CD4-positive, alpha-beta T cell treated with Interleukin-17A for 1 hour (primary cell): ENCODE measurements around the gene MTUS2.

Source experiments
- DNase-seq: peaks from one replicate; pipeline ENCODE4 v3.0.0-alpha.2; 2020

MTUS2 gene

DNA sequence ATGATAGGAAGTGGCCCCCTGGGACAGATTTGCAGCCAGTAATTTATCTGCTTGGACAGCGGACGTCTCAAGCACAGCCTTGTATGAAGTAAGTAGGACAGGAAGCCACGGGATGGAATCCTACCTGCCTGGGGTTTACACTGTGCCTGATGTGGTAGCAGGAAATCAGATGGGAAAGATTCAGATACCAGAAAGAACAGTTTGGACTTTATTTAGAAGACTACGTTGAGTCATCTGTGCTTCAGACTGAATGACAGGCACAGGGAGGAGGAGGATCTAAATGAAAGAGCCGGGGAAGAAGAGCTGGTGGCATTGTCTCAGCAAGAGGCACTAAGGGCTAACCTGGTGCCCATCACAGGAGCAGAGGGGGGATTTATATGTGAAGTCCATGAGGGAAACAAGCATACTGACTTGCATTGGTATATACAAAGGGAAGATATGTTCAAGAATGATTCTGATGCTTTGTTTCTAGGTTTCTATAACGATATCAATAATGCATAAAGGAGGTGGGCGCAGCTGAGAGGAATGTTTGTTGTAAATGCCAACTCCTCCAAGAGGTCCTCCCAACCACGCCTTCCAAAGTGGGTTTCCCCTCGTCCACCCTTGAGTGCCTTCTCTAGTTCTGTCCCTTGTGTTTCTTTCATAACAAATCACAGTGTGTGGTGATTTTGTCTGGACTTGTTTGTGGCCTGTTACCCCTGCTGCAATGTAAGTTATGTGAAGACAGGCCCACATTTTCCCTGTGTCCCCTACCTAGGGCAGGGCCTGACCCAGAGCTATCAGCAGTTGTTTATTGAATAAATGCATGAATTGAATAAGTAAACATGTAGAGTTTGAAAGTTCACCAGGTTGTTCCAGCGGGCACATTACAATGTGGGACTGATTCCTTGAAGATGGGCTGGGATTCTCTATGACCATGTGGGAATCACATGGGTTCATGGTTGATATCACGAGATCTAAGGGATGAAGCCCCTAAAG is 446.9 kb downstream of the MTUS2 start:
- no peak for DNase-seq

DNA sequence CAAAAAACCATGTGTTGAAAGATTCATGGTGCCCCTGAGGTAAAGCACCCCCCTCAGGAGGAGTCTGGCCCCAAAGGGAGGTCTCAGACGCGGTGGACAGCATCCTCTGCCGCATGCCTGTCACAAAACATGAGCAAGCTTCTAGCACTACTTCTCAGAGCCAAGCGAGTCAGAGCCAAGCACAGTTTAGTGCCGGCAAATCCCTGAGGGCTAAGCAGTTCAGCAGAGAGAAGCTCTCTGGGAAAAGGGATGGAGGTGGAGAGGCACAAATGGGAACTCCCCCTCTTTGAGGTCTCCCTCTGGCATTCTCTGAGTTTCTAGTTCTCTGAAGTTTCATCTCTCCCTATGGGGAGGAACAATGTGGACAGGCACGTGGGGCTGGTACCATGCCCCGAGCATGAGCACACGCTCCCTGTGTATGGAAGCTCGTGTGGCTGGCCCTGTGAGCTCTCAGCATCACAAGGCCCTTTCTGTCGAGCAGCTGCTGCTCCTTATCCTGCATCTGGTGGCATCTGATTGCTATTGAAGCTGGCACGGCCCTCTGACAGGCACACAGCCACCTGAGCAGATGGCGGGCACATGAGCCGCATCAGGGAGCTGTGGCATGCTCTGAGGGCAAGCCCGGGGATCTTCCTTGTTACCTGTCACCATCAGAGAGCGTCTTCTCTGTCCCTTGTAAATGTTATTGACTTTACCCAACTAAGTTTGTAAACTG is 450.3 kb downstream of the MTUS2 start:
- DNase-seq, result no peak

DNA sequence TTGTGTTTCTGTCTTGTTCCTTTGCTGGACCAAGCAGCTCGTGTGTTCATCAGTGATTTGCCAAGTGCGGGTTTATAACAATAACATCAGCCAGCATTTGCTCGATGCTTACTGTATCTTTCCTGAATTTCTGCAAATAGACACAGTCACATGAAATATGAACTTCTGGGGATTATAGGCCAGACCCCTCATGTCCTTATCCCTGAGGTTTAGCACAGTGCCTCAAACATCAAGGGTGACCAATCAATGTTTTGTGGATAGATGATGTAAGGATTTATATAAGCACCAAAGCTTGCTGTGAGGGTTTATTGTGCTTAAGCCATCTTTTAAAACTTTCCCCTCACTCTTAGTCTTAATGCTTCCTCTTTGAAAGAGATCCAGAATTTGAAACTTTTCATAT is 451.5 kb downstream of the MTUS2 start:
- no peak for DNase-seq

DNA sequence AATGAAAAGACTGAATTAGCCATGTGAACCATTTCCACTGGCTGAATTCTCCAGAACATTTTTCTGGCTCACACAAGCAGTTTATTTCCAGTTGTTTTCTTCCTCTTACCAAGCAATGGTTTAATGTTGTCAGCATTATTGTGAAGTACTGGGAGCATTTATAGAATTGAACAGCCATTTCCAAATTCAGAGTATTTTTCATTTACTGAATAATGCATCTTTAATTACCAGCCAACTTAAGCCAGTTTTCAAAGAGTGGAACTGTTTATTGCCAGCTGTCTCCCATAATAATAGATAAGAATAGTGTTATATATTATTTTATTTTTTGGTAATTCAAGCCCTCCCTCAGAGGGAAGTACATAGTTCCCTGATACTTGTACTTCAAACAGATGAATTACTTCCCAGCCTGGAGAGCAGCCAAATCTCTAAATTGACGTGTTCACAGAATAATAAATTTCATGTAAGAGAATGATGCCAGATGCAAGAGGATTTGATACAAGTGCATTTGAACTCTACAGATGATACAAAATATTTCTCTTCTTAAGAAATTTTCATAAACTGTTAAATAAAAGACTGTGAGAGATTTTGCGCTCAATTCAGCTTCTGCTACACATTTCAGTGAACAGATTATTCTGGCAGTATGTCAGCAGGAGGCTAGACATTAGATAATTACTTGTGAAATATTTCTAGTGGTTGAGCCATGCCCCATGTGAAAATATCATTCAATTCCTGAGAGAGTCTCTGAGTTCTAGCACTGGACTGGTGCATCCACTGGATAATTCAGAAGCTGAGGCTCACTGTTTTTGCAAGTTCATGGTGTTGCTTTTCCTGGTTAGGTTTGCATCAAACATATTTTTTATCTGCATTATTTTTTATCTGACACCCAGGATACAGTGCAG is 459.5 kb downstream of the MTUS2 start:
- no peak for DNase-seq

DNA sequence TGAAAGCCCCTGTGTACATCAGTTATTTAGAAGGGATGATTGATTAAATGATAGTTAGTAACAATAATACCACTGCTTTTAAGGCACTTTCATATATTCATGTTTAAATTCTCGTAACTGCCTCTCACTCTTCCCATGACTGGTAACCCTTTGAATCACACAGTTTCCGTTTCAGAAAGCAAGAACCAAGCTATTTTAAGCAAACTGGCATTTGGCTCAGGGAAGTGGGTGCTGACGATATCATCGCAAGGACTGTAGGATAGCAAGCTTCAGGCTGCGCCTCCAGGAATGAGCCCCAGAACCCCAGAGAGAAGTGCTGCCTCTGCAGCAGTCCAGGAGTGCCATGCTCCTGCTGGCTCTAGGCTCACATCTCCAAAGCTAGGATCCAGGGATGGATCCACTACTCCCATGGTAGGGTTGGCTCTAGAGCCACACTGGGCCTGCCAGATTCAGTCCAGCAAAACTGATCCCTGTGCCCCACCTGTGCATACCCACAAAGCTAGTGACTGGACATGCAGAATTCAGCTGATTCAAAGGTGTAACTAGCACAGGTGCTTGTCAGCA is 461.9 kb downstream of the MTUS2 start:
- DNase-seq, result no peak

DNA sequence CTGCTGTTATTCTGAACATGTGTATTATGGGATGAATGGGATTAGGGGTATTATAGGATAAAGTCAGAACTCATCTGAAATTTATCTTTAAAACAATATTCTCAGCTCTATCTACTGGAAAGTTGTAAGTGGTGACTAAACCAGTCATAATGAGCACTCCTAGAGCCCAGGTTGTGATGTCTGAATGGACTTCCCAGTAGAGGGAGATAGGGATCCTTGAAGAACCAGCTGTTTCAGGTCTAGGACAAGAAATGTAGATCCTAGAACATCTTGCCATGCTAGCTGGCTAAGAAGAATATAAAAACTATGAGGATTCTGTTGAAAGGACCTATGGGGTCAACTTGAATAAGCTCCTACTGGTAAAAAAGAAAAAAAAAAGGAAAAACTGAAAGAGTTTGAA is 464.6 kb downstream of the MTUS2 start:
- no peak for DNase-seq

DNA sequence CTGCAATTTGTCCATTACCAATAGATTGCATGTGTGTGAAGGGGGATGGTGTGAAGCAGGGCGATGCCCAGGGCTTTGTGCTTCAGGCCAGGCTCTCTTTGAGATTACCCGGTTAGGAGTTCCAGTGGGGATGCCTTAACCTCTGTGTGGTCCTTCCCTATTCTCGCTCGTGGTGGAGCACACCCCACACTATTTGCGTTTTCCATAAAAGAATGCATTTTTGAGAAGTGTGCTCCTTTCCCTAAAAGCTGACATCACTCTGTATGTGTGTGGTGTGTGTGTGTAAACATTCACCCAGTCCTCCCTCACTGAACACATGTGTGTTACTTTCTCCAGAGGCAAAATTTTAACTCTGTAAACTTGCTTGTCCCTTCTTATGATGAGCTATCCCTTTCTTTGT is 467.1 kb downstream of the MTUS2 start:
- DNase-seq, result no peak

DNA sequence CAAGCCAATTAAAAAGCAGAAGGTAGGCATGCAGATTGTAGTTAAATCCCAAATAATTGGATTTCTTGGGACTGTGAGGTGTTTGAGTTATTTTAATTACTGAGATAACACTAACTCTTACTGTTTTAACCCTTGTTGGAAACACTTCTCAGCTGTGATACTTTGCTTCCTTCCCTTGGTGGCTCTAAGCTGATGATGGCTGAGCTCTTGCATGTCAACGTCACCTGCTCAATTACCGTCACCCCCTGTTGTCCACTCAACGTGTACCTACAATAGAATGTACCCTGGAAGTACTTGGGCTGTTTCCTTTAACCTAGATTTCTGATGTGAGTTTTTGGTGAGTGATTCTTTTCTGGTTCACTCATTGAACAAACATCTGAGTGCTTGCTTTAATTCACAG is 471.9 kb downstream of the MTUS2 start:
- no peak for DNase-seq

DNA sequence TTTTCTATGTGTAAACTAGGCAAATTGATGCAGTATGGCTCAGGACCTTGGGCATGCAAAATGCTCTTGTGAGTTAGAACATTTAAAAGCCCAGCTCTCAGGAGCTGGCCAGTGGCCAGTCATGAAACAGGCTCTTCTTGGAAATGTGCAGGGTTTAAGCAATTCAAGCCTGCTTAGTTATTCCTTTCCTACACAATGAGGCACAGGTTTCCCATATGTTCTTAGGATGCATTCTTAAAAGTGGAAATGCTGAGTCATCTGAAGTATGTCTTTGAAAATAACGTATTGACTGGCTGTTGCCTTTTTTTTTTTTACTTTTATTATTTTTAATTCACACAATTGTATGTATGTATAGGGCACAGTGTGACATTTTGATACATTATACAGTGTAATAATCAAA is 474.7 kb downstream of the MTUS2 start:
- no peak for DNase-seq

DNA sequence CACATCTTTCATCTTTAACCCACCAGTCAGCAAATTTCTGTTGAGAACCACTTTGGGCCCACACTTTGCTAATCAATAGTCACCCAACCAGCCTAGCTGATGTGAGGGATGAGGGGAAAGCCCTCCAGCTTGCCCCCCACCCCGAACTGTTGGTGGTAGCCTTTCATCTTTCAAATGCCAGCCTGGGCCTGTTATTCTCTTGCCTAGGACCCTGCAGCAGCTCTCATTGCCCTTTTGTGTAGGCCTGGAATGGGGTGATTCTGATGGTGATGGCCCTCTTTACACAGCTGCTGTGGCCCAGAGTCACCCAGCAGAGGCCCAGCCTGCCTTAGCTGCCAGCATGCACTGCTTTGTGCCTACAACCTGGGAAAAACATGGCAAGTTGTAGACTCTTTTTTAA is 480.9 kb downstream of the MTUS2 start:
- no peak for DNase-seq

DNA sequence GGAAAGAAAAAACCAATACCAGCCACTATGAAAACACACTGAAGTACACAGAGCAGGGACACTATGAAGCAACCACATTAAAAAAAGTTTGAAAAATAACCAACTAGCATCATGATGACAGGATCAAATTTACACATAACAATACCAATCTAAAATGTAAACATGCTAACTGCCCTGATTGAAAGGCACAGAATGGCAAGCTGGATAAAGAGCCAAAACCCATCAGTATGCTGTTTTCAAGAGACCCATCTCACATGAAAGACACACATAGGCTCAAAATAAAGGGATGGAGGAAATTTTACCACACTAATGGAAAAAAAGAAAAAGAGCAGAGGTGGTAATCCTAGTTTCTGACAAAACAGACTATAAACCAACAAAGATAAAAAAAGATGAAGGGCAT is 484.0 kb downstream of the MTUS2 start:
- no peak for DNase-seq

DNA sequence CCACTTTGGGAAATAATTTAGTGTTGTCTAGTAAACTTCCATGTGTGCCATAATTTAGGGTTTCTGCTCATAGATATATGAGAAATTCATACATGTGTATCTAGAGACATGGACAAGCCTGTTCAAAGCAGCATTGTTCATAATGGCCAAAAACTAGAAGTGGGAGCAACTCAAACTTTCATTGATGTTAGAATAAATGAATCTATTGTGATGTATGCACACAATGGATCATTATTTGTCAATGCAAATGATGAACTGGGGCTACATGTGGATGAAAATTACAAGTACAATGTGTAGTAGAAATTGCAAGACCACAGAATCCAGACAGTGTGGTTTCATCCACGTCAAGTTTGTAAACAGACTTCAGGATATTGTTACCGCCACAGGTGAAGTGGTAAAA is 490.7 kb downstream of the MTUS2 start:
- no peak for DNase-seq

DNA sequence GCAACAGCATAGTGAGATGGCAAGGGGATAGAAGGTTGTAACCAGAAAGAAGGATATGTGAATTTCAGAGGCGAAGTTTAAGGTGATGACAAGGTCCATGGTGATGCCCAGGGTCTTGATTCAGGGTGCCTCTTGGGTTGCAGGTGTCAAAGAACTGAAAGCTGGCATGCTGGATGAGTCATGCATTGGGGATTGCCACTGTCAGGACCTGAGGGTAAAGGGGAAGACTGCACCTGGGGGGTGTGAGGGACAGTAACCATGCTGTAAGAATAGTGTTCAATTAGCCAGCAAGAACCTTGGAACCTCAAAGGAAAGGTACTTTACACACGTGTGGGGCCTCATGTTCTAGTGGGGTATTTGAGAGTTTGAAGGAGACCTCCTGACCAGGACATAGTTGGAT is 495.7 kb downstream of the MTUS2 start:
- no peak for DNase-seq

DNA sequence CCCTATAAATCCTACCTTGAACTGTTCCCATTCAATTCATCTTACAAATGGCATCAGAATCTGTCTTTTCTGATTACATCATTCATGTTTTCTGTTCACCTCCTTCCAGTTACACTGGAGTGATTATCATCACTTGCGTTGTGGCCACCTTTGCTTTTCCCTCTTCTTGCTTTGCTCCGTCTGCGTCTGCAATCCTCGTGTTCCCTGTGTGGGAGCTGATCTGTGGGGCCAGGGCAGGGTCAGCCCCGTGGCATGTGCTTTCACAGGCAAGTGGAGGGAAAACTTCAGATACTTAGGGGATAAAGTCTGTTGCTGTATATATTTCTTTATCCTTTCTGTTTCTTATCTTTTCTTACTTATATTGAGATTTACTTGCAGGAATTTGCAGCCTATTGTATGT is 497.7 kb downstream of the MTUS2 start:
- no peak for DNase-seq

DNA sequence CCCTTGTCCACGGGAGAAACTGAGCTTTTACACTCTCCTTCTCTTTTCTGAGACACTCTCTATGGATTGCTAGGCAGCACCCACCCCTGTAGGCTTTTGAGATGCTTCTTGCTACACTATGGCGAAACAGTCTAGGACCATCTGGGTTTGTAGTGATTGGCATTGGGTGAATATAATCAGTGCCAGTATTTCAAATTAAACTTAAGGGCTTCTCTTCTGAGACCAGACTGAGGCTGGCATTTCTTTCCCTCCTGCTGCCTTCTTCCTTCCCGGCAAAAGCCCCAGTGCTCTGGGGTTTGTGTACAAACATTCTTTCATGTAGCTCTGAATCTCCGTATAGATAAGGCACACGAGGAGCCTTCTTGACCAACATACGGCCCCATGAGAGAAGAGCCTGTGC is 498.6 kb downstream of the MTUS2 start:
- no peak for DNase-seq

DNA sequence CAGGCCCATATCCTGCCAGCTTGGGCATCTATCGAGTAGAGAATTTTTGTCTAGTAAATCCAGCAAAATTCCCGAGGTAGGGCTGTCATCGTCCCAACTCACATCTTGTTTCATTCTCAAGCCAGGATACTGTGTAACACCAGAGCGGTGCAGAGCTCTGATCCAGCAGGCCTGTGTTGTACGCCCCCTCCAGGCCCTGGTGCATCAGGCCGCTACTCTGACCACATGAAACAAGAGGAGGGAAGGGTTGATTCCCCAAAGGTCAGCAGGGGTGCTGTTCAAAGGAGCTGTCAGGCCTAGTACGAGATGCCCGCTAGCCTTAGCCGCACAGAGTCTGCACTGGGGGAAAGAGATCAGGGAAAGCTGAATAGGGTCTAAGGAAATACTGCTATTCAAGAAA is 499.3 kb downstream of the MTUS2 start:
- DNase-seq, result no peak

DNA sequence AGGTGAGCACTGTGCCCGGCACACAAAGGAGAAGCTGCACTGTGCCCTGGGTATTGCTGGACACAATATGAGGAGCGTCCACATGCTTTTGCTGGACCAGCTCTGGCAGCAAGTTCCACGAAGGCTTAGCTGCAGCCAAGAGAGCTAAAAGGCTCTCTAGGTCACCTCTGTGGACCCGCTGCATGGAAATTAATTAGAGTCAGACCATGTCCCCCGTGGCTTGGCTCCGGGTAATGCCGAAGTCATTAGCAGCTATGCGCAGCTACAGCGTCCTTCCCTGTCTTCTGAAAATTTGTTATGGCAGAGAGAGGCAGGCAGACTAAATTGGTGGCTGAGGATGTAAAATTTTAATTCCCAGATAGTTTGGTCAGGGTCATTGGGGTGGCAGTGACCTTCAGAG is 503.8 kb downstream of the MTUS2 start:
- no peak for DNase-seq

DNA sequence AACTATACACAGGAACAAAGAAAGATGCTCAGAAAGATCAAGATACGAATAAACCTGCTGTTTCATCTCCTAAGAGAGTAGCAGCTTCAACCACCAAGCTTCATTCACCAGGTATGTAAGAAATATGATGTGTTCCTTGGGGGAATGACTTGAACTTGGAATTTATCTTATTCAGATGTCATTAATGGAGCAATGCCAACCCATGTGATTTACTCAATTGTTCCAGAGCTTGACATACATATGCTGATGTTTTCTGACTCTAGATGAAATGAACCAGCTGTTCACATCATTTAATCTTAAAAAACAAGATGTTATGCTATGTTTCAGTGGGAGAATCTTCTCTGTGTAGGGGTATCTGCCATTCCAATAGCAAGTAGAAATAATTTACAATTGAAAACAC is 504.5 kb downstream of the MTUS2 start:
- DNase-seq, result no peak

DNA sequence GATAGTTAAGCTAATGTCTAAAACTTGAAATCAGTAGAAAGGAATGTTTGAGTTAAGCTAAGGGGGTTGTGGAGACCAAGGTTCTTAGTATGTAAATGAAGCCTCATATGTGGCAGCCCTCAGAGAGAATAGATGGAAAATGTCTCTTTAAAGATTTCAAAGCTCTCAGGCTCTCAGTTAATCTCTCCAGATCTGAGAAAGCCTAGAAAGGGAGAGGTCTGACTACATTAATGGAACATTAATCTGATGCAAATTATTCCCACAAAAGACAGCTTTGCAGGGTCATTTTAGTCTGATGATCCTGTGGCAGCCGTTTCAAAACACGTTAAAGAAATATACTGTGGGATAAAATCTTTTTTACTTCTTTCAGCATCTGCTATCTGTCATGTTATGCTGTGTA is 508.4 kb downstream of the MTUS2 start:
- DNase-seq, result no peak

DNA sequence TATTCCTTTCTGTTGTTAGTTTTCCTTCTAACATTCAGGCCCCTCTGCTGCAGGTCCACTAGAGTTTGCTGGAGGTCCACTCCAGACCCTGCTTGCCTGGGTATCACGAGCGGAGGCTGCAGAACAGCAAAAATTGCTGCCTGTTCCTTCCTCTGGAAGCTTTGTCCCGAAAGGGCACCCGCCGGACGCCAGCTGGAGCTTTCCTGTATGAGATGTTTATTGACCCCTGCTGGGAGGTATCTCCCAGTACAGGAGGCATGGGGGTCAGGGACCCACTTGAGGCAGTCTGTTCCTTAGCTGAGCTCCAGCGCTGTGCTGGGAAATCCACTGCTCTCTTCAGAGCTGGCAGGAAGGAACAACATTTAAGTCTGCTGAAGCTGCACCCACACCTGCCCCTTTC is 516.2 kb downstream of the MTUS2 start:
- no peak for DNase-seq

DNA sequence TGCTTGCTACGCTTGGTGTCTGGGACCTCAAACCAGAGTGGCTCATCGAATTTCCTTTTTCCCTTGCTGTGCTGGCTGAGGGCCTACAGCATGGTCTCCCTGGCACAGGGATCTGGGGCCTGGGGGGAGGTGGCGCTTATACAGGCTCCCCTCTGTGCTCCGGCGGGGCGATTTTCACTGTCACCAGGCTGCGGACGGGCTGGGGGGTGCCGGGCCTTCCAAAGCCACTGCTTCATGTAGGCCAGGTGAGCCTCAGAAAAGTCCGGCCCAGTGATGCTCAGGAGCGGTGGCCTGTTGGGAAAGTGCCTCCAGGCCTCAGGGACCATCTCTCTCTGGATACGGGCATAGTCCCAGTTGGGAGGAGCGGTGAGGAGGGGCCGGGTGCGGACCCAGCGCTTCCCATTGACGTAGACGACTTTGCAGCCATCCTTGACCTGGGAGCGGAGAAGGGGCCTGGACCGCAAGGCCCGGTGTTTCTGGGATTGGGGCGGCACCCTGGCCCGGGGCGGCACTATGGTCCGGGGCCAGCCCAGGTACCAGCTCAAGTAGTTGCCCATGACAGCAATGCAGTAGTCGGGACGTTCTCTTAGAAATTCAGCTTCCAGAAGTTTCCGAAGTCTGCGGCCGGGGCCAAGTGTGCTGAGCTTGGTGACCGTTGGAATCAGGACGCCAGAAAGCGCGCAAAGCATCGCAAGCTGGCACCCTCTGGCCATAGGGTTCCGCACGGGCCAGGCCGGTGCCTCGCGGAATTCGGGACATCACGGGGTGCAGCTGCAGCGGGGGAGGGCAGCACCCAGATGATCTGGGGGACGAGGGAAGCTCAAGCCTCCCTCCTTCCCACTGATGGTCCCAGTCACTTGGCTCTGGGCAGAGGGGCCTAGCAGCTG is 519.5 kb downstream of the MTUS2 start:
- no peak for DNase-seq
